ENCODE measurements around the gene PSMG2. TPM values are rescaled to one million over a fixed set of nuclear protein-coding genes. Genes with fewer than 3 reads are reported as not detected.

Gene PSMG2
- total RNA-seq, 1 experiment from 2014 or later, result 63.1 TPM

DNA sequence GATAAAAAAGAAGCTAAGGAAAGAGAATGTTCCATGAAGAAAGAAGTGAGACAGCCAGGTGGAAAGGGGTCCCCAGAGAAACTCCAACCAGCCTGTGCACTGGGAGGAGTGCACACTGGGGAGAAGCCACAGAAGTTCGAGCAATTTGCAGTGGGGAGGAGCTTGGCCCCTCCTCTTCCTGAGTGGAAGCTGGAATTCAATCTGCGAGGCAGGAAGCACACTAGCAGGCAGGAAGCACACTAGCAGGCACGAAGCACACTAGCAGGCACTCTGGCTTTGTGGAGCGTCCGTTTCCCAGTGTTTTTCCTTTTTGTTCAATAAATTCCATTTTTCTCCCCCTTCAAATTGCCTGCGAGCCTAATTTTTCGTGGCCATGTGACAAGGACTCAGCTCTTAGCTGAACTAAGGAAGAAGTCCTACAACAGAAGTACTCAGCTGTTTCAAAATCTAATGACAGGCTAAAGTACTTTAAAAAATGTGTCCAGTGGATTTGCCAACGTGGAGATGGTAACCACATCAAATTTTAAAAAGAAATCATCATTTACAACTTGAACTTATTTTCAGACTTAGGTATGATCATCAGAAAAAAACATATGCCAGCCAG is 23.6 kb upstream of the PSMG2 start:
- in situ Hi-C loops (cut with HindIII; ENCODE audit: low pct_unique_long_range_greater_than_20kb, low sequenced_read_pairs), result no loop called here
- H3K36me3 ChIP-seq (ENCODE audit: control insufficient read depth, insufficient read depth, low read length), result peaks cover 3% of the 10 kb centered on the region; the same call in 1 of the 2 replicates
- TF ChIP-seq POLR2AphosphoS5 (IDR thresholded peaks at IDR 0.05; ENCODE audit: low read depth, low read length) (no peak), TCF7L2 (IDR thresholded peaks at IDR 0.05; ENCODE audit: low read depth, low read length) (no peak), SIN3A (IDR thresholded peaks at IDR 0.05; ENCODE audit: borderline replicate concordance, insufficient read depth, low read depth, low read length) (no peak)
- TF ChIP-seq, protein P1, sequence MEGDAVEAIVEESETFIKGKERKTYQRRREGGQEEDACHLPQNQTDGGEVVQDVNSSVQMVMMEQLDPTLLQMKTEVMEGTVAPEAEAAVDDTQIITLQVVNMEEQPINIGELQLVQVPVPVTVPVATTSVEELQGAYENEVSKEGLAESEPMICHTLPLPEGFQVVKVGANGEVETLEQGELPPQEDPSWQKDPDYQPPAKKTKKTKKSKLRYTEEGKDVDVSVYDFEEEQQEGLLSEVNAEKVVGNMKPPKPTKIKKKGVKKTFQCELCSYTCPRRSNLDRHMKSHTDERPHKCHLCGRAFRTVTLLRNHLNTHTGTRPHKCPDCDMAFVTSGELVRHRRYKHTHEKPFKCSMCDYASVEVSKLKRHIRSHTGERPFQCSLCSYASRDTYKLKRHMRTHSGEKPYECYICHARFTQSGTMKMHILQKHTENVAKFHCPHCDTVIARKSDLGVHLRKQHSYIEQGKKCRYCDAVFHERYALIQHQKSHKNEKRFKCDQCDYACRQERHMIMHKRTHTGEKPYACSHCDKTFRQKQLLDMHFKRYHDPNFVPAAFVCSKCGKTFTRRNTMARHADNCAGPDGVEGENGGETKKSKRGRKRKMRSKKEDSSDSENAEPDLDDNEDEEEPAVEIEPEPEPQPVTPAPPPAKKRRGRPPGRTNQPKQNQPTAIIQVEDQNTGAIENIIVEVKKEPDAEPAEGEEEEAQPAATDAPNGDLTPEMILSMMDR (IDR thresholded peaks at IDR 0.05), result no peak
- TF ChIP-seq, protein P2, sequence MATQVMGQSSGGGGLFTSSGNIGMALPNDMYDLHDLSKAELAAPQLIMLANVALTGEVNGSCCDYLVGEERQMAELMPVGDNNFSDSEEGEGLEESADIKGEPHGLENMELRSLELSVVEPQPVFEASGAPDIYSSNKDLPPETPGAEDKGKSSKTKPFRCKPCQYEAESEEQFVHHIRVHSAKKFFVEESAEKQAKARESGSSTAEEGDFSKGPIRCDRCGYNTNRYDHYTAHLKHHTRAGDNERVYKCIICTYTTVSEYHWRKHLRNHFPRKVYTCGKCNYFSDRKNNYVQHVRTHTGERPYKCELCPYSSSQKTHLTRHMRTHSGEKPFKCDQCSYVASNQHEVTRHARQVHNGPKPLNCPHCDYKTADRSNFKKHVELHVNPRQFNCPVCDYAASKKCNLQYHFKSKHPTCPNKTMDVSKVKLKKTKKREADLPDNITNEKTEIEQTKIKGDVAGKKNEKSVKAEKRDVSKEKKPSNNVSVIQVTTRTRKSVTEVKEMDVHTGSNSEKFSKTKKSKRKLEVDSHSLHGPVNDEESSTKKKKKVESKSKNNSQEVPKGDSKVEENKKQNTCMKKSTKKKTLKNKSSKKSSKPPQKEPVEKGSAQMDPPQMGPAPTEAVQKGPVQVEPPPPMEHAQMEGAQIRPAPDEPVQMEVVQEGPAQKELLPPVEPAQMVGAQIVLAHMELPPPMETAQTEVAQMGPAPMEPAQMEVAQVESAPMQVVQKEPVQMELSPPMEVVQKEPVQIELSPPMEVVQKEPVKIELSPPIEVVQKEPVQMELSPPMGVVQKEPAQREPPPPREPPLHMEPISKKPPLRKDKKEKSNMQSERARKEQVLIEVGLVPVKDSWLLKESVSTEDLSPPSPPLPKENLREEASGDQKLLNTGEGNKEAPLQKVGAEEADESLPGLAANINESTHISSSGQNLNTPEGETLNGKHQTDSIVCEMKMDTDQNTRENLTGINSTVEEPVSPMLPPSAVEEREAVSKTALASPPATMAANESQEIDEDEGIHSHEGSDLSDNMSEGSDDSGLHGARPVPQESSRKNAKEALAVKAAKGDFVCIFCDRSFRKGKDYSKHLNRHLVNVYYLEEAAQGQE (IDR thresholded peaks at IDR 0.05; ENCODE audit: insufficient read depth in 1 of 2, low read depth in 2 of 2, low read length in 1 of 2), result no peak

DNA sequence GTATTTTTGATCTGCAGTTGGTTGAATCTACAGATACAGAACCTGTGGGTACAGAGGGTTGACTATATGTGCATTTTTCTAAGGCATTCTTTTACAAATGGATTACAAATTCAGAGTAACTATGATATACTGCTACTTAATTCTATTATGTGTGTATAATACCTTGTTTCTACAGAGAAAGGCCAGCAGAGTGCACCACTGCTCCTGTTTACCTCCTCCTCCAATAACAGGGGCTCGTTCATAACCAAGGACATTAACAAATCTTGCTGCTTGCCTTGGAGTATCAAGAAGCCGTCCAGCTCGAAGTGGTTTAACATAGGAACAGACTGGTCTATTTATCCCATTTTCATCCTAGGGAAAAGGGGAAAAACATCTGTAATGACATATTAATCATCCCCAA is 16.7 kb upstream of the PSMG2 start:
- H3K27ac ChIP-seq (ENCODE audit: low read length), result no peak overlapping the region
- no peaks in the 10 kb centered on the region for H3K9me3 ChIP-seq (ENCODE audit: control insufficient read depth, insufficient read depth, low read depth, low read length)
- DNase-seq (ENCODE audit: low read depth, low spot score) (no peak), ATAC-seq (peak; percentile 82)
- no peaks in the 10 kb centered on the region for H3K27me3 ChIP-seq (ENCODE audit: control insufficient read depth, insufficient read depth, low read length)
- in situ Hi-C loops (cut with HindIII; ENCODE audit: low pct_unique_long_range_greater_than_20kb, low sequenced_read_pairs), result no loop called here
- ChIA-PET CTCF (interaction anchor here (0.6 kb wide), 1 partner anchor 453 kb away, joined by 3 read pairs; no protein-coding TSS in a partner anchor), POLR2A (no interaction called here)
- BruUV-seq (replicated peaks), result no TSS peak
- TF ChIP-seq, protein P1 (IDR thresholded peaks at IDR 0.05), result no peak
- TF ChIP-seq TCF7L2 (IDR thresholded peaks at IDR 0.05; ENCODE audit: low read depth, low read length) (no peak), SIN3A (IDR thresholded peaks at IDR 0.05; ENCODE audit: borderline replicate concordance, insufficient read depth, low read depth, low read length) (no peak), POLR2AphosphoS5 (IDR thresholded peaks at IDR 0.05; ENCODE audit: low read depth, low read length) (no peak)
- TF ChIP-seq, protein P2 (IDR thresholded peaks at IDR 0.05; ENCODE audit: insufficient read depth in 1 of 2, low read depth in 2 of 2, low read length in 1 of 2), result no peak
- no peak overlapping the region for H3K4me3 ChIP-seq (ENCODE audit: low read depth in 2 of 2, low read length in 2 of 2)
- no peaks in the 10 kb centered on the region for H3K4me1 ChIP-seq (ENCODE audit: control insufficient read depth, insufficient read depth, low read length)
- intact Hi-C loops (cut with micrococcal nuclease; ENCODE audit: unreplicated experiment), result no loop called here
- H3K36me3 ChIP-seq (ENCODE audit: control insufficient read depth, insufficient read depth, low read length), result no peaks in the 10 kb centered on the region

More for the DNA sequence above, 23.6 kb upstream of the PSMG2 start:
- POLR2A ChIA-PET, result interaction anchor here (0.6 kb wide), 1 partner anchor 218 kb away, joined by 3 read pairs; no protein-coding TSS in a partner anchor
- no peak overlapping the region for H3K4me3 ChIP-seq (ENCODE audit: low read depth in 2 of 2, low read length in 2 of 2)
- ATAC-seq, result peak; percentile 83
- no peaks in the 10 kb centered on the region for H3K27me3 ChIP-seq (ENCODE audit: control insufficient read depth, insufficient read depth, low read length)
- CTCF ChIA-PET, result interaction anchor here (0.6 kb wide), 1 partner anchor 26 kb away, joined by 6 read pairs; no protein-coding TSS in a partner anchor
- H3K9me3 ChIP-seq (ENCODE audit: control insufficient read depth, insufficient read depth, low read depth, low read length), result no peaks in the 10 kb centered on the region
- no peaks in the 10 kb centered on the region for H3K4me1 ChIP-seq (ENCODE audit: control insufficient read depth, insufficient read depth, low read length)
- DNase-seq (ENCODE audit: low read depth, low spot score), result no peak
- no TSS peak for BruUV-seq (replicated peaks)
- no peak overlapping the region; the same call in 1 of the 2 replicates for H3K27ac ChIP-seq (ENCODE audit: low read length)
- intact Hi-C loops (cut with micrococcal nuclease; ENCODE audit: unreplicated experiment), result no loop called here
